ENCODE results near the gene UBE2K. TPM values are rescaled to one million over a fixed set of nuclear protein-coding genes. Genes with fewer than 3 reads are reported as not detected.
"Not testable (repeated sequence)": the region's sequence is repeated elsewhere in the genome, so short reads cannot be mapped to it uniquely, and the experiment has no call there.

Gene UBE2K
- polyA plus RNA-seq, 12 donors: 43.4 to 60.8 (median 53.0) TPM; not detected in 1

DNA sequence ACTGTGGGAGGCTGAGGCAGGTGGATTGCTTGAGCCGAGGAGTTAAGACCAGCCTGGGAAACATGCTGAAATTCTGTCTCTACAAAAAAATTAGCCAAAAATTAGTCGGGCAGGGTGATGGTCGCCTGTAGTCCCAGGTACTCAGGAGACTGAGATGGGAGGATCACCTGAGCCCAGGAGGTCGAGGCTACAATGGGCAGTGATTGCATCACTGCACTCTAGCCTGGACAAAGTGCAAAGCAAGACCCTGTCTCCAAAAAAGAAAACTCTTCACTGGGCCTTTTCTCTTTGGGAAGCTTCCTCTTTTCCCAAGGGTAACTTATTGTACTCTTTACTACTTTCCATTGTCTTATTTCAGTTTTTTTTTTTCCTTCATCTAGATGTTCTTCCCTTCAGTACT, 88.9 kb downstream of the UBE2K start:
- no peak for DNase-seq

DNA sequence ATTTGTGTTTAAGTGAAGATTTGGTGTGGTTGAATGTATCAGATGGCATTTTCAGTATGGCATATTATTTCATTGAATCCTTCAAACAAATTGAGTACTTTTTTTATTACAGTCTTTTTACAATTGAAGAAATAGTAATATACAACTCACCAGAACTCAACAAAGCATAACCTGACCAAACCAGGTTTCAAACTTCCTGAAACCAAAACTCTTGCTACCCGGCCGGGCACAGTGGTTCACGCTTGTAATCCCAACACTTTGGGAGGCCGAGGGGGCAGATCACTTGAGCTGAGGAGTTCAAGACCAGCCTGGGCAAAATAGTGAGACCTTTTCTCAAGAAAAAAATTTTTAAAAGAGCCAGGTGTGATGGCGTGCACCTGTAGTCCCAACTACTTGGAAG, 94.2 kb downstream of the UBE2K start:
- DNase-seq: no peak

DNA sequence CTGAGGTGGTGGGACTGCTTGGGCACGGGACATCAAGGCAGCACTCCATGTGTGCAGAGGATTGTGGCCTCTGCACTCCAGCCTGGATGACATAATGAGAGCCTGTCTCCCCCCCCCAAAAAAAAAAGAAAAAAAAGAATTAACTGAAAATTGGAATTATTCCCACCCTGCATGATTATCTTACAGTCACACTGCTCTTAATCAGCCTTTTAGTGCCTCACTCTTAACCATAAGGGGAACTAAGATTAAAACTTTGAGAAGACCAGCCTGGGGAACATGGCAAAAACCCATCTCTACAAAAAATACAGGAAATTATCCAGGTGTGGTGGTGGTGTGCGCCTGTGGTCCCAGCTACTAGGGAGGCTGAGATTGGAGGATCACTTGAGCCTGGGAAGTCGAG, 94.6 kb downstream of the UBE2K start:
- DNase-seq: no peak

DNA sequence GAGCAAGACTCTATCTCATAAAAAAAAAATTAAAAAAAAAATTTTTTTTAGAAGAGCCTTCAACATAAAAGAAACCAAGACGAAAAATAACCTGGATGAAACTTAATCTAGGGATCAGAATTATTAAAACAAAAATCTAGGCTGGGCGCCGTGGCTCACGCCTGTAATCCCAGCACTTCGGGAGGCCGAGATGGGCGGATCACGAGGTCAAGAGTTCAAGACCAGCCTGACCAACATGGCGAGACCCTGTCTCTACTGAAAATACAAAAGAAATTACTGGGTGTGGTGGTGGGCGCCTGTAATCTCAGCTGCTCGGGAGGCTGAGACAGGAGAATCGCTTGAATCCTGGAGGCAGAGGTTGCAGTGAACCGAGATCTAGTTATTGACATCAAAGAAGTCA, 95.0 kb downstream of the UBE2K start:
- DNase-seq: not testable (repeated sequence)

DNA sequence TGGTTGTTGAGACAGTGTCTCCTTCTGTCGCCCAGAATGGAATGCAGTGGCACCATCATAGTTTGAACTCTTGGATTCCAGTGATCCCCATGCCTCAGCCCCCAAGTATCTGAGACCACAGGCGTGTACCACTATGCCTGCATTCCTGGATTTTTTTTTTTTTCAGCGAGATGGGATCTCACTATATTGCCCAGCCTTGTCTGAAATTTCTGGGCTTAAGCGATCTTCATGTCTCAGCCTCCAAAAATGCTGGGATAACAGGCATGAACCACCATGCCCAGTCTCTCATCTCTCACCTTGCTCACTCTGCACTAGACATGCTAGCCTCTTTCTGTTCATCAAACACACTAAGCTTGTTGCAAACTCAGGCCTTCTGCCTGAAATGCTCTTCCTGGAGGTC, 104.1 kb downstream of the UBE2K start:
- no peak for DNase-seq

DNA sequence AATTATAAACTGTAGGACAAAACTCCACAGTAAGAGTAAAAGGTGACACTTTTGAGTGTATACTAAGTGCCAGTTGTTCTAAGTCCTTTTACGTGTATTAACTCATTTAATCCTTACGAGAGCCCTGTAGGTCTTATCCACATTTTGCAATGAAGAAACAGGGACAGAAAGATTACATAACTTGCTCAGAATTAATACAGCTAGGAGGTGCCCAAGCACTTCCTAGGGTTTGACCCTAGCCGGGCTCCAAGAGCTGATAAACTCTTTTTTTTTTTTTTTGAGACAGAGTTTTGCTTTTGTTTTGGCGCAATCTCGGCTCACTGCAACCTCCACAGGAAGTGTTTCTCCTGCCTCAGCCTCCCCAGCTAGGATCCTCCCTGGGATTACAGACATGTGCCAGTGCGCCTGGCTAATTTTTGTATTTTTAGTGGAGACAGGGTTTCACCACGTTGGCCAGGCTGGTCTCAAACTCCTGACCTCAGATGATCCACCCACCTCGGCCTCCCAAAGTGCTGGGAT, 110.4 kb downstream of the UBE2K start:
- no peak for DNase-seq

DNA sequence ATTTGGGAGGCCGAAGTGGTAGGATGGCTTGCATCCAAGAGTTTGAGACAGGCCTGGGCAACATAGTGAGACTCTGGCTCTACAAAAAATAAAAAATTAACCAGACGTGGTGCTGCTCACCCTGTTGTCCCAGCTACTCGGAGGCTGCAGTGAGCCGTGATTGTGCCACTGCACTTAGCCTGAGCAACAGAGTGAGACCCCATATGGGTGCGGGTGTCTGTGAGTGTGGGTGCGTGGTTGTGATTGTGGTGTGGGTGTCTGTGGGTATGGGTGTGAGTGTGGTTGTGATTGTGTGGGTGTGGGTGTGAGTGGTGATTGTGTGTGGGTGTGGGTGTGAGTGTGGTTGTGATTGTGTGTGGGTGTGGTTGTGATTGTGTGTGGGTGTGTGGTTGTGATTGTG, 114.6 kb downstream of the UBE2K start:
- DNase-seq: no peak

DNA sequence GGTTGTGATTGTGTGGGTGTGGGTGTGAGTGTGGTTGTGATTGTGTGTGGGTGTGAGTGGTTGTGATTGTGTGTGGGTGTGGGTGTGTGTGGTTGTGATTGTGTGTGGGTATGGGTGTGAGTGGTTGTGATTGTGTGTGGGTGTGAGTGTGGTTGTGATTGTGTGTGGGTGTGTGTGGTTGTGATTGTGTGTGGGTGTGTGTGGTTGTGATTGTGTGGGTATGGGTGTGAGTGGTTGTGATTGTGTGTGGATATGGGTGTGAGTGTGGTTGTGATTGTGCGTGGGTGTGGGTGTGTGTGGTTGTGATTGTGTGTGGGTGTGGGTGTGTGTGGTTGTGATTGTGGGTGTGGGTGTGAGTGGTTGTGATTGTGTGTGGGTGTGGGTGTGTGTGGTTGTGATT, 115.1 kb downstream of the UBE2K start:
- not testable (repeated sequence) for DNase-seq

DNA sequence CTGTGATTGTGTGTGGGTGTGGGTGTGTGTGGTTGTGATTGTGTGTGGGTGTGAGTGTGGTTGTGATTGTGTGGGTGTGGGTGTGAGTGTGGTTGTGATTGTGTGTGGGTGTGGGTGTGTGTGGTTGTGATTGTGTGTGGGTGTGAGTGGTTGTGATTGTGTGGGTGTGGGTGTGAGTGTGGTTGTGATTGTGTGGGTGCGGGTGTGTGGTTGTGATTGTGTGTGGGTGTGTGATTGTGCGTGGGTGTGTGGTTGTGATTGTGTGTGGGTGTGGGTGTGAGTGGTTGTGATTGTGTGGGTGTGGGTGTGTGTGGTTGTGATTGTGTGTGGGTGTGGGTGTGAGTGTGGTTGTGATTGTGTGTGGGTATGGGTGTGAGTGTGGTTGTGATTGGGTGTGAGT, 115.8 kb downstream of the UBE2K start:
- DNase-seq: not testable (repeated sequence)

DNA sequence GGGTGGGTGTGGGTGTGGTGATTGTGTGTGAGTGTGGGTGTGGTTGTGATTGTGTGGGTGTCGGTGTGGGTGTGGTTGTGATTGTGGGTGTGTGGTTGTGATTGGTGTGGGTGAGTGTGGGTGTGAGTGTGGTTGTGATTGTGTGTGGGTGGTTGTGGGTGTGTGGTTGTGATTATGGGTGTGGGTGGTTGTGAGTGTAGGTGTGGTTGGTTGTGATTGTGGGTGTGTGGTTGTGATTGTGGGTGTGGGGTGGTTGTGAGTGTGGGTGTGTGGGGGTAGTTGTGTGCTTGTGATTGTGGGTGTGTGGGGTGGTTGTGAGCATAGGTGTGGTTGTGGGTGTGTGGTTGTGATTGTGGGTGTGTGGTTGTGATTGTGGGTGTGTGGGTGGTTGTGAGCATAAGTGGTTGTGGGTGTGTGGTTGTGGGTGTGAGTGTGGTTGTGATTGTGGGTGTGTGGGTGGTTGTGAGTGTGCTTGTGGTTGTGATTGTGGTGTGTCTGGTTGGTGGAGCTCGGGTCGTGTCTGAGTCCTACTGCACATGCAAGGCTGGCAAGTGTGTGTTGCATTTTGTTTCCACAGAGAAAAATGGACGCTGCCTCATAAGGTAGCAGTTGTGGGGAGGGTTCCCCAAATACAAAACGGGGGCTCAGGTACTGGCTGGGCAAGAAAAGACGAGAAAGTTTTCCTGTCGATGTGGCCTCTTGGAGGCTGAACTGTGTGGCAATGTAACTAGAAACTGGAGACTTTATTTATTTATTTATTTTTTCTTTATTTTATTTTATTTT, 116.7 kb downstream of the UBE2K start:
- DNase-seq: no peak

DNA sequence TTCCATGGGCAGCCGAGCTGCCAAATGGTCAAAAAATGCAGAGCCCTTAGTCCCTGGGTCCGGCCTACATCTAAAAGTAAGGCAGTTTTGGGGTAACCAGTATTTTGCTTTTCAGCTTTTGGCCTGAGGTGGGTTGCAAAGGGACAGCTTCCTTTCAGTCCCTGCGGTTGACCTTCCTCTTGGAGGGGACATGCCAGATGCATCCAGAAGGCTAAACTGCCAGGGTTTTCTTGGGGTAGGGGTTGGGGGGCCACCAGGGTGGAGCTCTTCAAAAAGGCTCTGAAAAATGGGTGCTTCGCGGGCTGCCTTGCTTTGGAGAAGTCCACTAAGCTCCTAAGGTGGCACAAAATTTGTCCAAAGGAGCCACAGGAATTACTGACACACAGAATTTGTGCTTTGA, 120.7 kb downstream of the UBE2K start:
- no peak for DNase-seq

DNA sequence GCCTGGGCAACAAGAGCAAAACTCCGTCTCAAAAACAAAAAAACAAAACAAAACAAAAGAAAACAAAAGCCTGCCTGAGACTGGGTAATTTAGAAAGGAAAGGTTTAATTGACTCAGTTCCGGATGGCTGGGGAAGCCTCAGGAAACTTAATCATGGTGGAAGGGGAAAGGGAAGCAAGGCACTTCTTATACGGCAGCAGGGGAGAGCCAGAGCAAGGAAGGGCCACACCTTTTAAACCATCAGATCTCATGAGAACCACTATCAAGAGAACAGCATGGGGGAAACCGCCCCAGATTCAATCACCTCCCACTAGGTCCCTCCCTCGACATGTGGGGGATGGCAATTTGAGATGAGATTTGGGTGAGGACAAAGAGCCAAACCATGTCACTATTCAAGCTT, 122.2 kb downstream of the UBE2K start:
- DNase-seq: no peak

DNA sequence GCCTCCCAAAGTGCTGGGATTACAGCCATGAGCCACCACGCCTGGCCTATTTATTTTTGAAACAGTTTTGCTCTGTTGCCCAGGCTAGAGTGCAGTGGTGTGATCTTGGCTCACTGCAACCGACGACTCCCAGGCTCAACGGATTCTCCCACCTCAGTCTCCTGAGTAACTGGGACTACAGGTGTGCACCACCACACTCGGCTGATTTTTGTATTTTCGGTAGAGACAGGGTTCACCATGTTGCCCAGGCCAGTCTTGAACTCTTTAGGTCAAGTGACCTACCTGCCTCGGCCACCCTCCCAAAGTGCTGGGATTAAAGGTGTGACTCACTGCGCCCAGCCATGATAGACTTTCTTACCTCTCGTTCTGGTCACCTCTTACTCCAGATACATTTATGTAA, 124.0 kb downstream of the UBE2K start:
- no peak for DNase-seq

DNA sequence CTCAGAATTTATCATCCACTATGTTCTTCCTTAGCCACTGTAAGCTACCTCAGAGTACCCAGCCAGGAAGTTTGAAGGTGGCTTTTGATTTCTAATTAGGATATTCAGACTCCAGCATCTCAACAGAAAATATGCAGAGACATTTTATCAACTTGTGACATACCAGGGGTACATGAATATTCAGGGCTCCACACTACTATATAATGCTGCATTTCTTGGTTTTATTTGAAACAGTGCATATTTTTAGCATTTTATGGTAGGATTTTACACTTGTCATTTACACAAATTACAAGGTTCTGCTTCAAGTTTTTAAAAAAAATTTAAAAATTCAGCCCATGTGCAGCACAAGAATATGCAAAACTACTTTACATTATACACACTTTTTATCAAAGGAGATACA, 124.7 kb downstream of the UBE2K start:
- no peak for DNase-seq

DNA sequence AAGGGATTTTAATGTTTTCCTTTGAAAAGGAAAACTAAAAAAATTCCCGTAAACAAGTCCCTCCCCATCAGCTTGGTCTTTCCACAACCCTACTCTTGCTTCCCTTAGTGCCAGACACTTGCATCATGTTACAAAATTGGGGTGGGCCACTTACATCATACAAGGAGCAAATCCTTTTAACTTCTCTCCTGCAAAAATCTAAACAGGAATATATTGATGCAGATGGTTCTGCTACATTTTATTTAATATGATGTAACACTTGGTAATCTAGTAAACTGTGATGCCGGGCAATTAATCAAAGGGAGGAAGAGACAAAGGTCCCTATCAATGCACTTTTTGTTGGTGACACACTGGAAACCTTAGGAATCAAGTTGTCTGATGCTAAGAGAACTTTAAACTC, 125.3 kb downstream of the UBE2K start:
- peak; percentile 27 for DNase-seq

DNA sequence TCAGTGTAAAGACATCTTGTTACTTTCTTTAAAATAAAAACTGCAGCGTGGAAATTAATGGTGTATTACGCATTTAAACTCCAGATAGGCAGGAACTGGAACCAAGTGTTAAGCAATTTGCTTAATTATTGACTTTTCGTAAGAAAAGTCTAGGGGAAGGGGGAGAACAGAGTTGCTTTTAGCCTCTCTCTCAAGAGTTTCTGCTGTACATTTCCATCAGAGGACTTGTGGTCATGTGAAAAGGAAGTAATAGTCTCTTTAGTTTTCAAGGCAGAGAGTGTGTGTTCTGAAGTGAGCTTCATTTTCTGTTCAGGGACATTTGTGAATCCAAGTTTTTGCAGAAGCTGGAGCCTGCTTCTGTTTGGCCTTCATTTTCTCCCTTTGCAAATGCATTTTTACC, 127.2 kb downstream of the UBE2K start:
- no peak for DNase-seq

DNA sequence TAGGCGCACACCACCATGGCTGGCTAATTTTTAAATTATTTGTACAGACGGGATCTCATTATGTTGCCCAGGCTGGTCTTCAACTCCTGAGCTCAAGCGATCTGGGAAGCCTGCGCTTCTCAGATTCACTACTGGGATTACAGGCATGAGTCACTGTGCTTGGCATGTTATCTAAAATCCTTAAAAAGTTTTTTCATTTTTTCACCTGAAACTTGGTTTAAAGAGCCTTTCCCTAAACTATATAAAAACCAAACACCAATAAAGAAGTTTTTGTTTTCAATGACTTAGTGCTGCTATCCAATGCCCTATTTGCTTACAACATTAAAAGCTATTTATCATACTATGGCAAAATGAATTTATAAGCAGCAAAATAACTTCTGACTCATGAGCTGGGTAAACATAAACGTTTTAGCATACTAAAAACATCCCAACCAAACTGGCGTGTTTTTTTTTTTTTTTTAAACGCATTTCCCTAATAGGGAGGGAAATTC, 127.8 kb downstream of the UBE2K start:
- DNase-seq: no peak

Other genes with a start within 250 kb of the UBE2K start
- gene RPL9, start 239.2 kb upstream of the UBE2K start, polyA plus RNA-seq (ENCODE audit: insufficient read length in 12 of 12): 1,000 to 10,000 TPM in 8 of 12 donors, 100 to 1,000 TPM in 3, not detected in 1; 697 to 3,735 (median 2,102) TPM
- gene LIAS, start 239.1 kb upstream of the UBE2K start, polyA plus RNA-seq (ENCODE audit: insufficient read length in 12 of 12): 10 to 100 TPM in 11 of 12 donors, not detected in 1; 21.5 to 41.6 (median 29.6) TPM
- gene UGDH, start 170.7 kb upstream of the UBE2K start, polyA plus RNA-seq (ENCODE audit: insufficient read length in 12 of 12): 10 to 100 TPM in 11 of 12 donors, not detected in 1; 38.4 to 86.6 (median 54.1) TPM
- gene SMIM14, start 59.3 kb upstream of the UBE2K start, polyA plus RNA-seq (ENCODE audit: insufficient read length in 12 of 12): 10 to 100 TPM in 11 of 12 donors, not detected in 1; 15.3 to 43.1 (median 19.9) TPM